ENCODE results near the gene ARL5A. TPM values are rescaled to one million over a fixed set of nuclear protein-coding genes. Genes with fewer than 3 reads are reported as not detected.
A peak's percentile ranks its signal among the peaks of the same experiment; 100 is the strongest.

ARL5A gene
- total RNA-seq, 1 experiment from 2014 or later, result 55.0 TPM

- no peaks in the 10 kb centered on the region for H3K36me3 ChIP-seq (ENCODE audit: insufficient read depth, low read length, poor library complexity, severe bottlenecking)
These were observed 57.2 kb downstream of the ARL5A start for GRCh38 chr2:151770995-151771394.

GRCh38 chr2:151769606-151770005 is 58.6 kb downstream of the ARL5A start:
- ChIA-PET CTCF (no interaction called here), POLR2A (ENCODE audit: low non-redundant PET) (no interaction called here)
- H3K4me3 ChIP-seq (ENCODE audit: low read depth, low read length, poor library complexity, severe bottlenecking), result no peak overlapping the region
- H3K27ac ChIP-seq (ENCODE audit: low read depth, low read length, poor library complexity, severe bottlenecking), result no peak overlapping the region
- no TSS peak for BruUV-seq (replicated peaks)
- DNase-seq (ENCODE audit: low spot score), result no peak
- no peaks in the 10 kb centered on the region for H3K9me3 ChIP-seq (ENCODE audit: low read depth, low read length, poor library complexity, severe bottlenecking)
- TF ChIP-seq CTCF (conservative IDR thresholded peaks at IDR 0.05; ENCODE audit: low read depth, low read length) (no peak), EZH2 (IDR thresholded peaks at IDR 0.05; ENCODE audit: borderline replicate concordance, low read depth, low read length, poor library complexity, severe bottlenecking) (no peak)
- intact Hi-C loops (cut with micrococcal nuclease; ENCODE audit: unreplicated experiment), result no loop called here
- peaks cover 36% of the 10 kb centered on the region for H3K4me1 ChIP-seq (ENCODE audit: insufficient read depth, low read length, poor library complexity, severe bottlenecking)
- no peaks in the 10 kb centered on the region for H3K36me3 ChIP-seq (ENCODE audit: insufficient read depth, low read length, poor library complexity, severe bottlenecking)
- H3K27me3 ChIP-seq (replicated peaks; ENCODE audit: insufficient read depth, low read depth, low read length, poor library complexity), result no peaks in the 10 kb centered on the region

More at GRCh38 chr2:151770995-151771394, 57.2 kb downstream of the ARL5A start:
- ChIA-PET CTCF (no interaction called here), POLR2A (ENCODE audit: low non-redundant PET) (no interaction called here)
- Histone ChIP-seq H3K4me3 (ENCODE audit: low read depth, low read length, poor library complexity, severe bottlenecking) (no peak overlapping the region), H3K9me3 (ENCODE audit: low read depth, low read length, poor library complexity, severe bottlenecking) (no peaks in the 10 kb centered on the region), H3K27ac (ENCODE audit: low read depth, low read length, poor library complexity, severe bottlenecking) (no peak overlapping the region), H3K4me1 (ENCODE audit: insufficient read depth, low read length, poor library complexity, severe bottlenecking) (peaks cover 40% of the 10 kb centered on the region), H3K27me3 (replicated peaks; ENCODE audit: insufficient read depth, low read depth, low read length, poor library complexity) (no peaks in the 10 kb centered on the region)
- TF ChIP-seq EZH2 (IDR thresholded peaks at IDR 0.05; ENCODE audit: borderline replicate concordance, low read depth, low read length, poor library complexity, severe bottlenecking), result no peak
- no peak for TF ChIP-seq CTCF (conservative IDR thresholded peaks at IDR 0.05; ENCODE audit: low read depth, low read length)
- no peak for DNase-seq (ENCODE audit: low spot score)
- BruUV-seq (replicated peaks), result no TSS peak
- intact Hi-C loops (cut with micrococcal nuclease; ENCODE audit: unreplicated experiment), result no loop called here

GRCh38 chr2:151767536-151767935 is 60.7 kb downstream of the ARL5A start:
- no peak overlapping the region for H3K27ac ChIP-seq (ENCODE audit: low read depth, low read length, poor library complexity, severe bottlenecking)
- CTCF ChIA-PET, result no interaction called here
- BruUV-seq (replicated peaks), result no TSS peak
- no peak overlapping the region for H3K4me3 ChIP-seq (ENCODE audit: low read depth, low read length, poor library complexity, severe bottlenecking)
- H3K27me3 ChIP-seq (replicated peaks; ENCODE audit: insufficient read depth, low read depth, low read length, poor library complexity), result no peaks in the 10 kb centered on the region
- intact Hi-C loops (cut with micrococcal nuclease; ENCODE audit: unreplicated experiment), result no loop called here
- POLR2A ChIA-PET (ENCODE audit: low non-redundant PET), result no interaction called here
- no peaks in the 10 kb centered on the region for H3K36me3 ChIP-seq (ENCODE audit: insufficient read depth, low read length, poor library complexity, severe bottlenecking)
- no peaks in the 10 kb centered on the region for H3K9me3 ChIP-seq (ENCODE audit: low read depth, low read length, poor library complexity, severe bottlenecking)
- peak; percentile 50 for DNase-seq (ENCODE audit: low spot score)
- TF ChIP-seq EZH2 (IDR thresholded peaks at IDR 0.05; ENCODE audit: borderline replicate concordance, low read depth, low read length, poor library complexity, severe bottlenecking) (no peak), CTCF (conservative IDR thresholded peaks at IDR 0.05; ENCODE audit: low read depth, low read length) (no peak)
- H3K4me1 ChIP-seq (ENCODE audit: insufficient read depth, low read length, poor library complexity, severe bottlenecking), result peaks cover 22% of the 10 kb centered on the region
